HFFc6 (cell line): ENCODE results near the gene ZNF652. TPM values are rescaled to one million over a fixed set of nuclear protein-coding genes. Genes with fewer than 3 reads are reported as not detected.
"Not testable (repeated sequence)": the region's sequence is repeated elsewhere in the genome, so short reads cannot be mapped to it uniquely, and the experiment has no call there.

Source experiments
- DNase-seq: peaks from one replicate; pipeline ENCODE4 v3.0.0-alpha.2; 2018
- H3K27ac Mint-ChIP-seq: 2 replicates; pipeline ENCODE4 v1.8.0; 2020; ENCODE audit warnings: mild to moderate bottlenecking, mixed read lengths
- H3K27me3 Mint-ChIP-seq: 2 replicates; pipeline ENCODE4 v1.8.0; 2021; ENCODE audit warnings: mild to moderate bottlenecking, moderate library complexity, mixed read lengths; ENCODE audit not compliant: insufficient read depth
- H3K36me3 Mint-ChIP-seq: 2 replicates; pipeline ENCODE4 v1.8.0; 2021; ENCODE audit warnings: low read depth, mixed read lengths
- H3K4me1 Mint-ChIP-seq: 2 replicates; pipeline ENCODE4 v1.8.0; 2020; ENCODE audit warnings: low read depth, mixed read lengths
- H3K4me3 Mint-ChIP-seq: 2 replicates; pipeline ENCODE4 v1.8.0; 2020; ENCODE audit warnings: mild to moderate bottlenecking, moderate library complexity, mixed read lengths
- H3K9me3 Mint-ChIP-seq: 2 replicates; pipeline ENCODE4 v1.8.0; 2020; ENCODE audit warnings: mild to moderate bottlenecking, mixed read lengths
- total RNA-seq, 6 experiments: library from RNA; stranded (reverse); fragmentation: NEBNext Ultra II Directional; extraction: Animal tissue kit (Norgen Biotek cat#: 25700); gene quantifications; 2 replicates in 1 of 6; 3 replicates in 5 of 6; pipeline ENCODE4 v1.2.3, GENCODE V29; 2021
- TF ChIP-seq, protein P1 (sequence below): fragments of 200-600 bp; sonication (generic); IDR thresholded peaks from 2 replicates; pipeline ENCODE4 v1.5.0; 2021; ENCODE audit warnings: antibody characterized with exemption, mild to moderate bottlenecking

The ZNF652 gene
- total RNA-seq, 6 experiments from 2014 or later: 12.0 to 15.5 (median 12.7) TPM

DNA sequence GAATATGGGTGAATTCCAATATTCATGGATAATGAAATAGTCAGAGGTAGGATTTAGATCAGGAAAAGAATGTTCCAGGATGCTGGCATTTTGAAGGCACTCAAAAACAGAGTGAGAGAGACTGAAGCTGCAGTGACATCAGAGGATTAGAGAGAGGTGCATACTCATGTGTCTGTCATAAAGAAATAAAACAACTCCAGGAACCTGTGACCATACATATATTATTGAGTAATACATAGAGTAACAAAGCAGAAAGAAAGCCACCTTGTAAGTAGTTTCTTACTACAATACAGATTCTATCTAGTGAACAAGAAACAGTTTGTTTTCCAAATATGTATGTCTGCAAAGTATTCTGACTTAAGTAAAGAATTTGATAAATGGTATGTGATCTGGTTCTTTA, 69.1 kb downstream of the ZNF652 start:
- Mint-ChIP-seq H3K9me3 (no peaks in the 10 kb centered on the region), H3K27me3 (peaks cover 4% of the 10 kb centered on the region), H3K4me3 (no peak overlapping the region), H3K4me1 (0 out of 2 replicates have a peak, but pooled peaks cover 6% of the 10 kb centered on the region), H3K27ac (no peak overlapping the region), H3K36me3 (peaks cover under 1% of the 10 kb centered on the region; the same call in 1 of the 2 replicates)
- DNase-seq: no peak
- TF ChIP-seq, protein P1, sequence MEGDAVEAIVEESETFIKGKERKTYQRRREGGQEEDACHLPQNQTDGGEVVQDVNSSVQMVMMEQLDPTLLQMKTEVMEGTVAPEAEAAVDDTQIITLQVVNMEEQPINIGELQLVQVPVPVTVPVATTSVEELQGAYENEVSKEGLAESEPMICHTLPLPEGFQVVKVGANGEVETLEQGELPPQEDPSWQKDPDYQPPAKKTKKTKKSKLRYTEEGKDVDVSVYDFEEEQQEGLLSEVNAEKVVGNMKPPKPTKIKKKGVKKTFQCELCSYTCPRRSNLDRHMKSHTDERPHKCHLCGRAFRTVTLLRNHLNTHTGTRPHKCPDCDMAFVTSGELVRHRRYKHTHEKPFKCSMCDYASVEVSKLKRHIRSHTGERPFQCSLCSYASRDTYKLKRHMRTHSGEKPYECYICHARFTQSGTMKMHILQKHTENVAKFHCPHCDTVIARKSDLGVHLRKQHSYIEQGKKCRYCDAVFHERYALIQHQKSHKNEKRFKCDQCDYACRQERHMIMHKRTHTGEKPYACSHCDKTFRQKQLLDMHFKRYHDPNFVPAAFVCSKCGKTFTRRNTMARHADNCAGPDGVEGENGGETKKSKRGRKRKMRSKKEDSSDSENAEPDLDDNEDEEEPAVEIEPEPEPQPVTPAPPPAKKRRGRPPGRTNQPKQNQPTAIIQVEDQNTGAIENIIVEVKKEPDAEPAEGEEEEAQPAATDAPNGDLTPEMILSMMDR: no peak

DNA sequence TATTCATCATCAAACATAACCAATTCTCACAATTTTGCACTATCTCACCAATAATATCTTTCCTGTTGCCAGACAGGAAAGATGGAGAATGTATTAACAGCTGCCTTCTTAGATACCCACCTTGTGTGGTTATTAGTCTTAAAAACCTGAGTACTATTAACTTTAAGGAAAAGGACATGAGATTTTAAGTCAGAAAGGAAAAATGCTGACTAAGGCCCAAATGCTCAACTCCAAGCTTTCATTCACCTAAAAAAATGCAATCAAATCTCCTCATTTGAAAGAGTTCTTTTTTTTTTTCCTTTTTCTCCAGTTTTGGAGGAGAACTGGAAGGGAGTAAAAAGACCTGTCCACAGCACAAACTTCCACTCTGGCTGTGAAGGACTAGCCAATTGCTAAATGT, 70.1 kb downstream of the ZNF652 start:
- H3K27me3 Mint-ChIP-seq: peaks cover 4% of the 10 kb centered on the region
- H3K27ac Mint-ChIP-seq: no peak overlapping the region
- H3K36me3 Mint-ChIP-seq: no peaks in the 10 kb centered on the region
- H3K9me3 Mint-ChIP-seq: no peaks in the 10 kb centered on the region
- no peak for DNase-seq
- TF ChIP-seq, protein P1: no peak
- 0 out of 2 replicates have a peak, but pooled peaks cover 6% of the 10 kb centered on the region for H3K4me1 Mint-ChIP-seq
- H3K4me3 Mint-ChIP-seq: no peak overlapping the region

DNA sequence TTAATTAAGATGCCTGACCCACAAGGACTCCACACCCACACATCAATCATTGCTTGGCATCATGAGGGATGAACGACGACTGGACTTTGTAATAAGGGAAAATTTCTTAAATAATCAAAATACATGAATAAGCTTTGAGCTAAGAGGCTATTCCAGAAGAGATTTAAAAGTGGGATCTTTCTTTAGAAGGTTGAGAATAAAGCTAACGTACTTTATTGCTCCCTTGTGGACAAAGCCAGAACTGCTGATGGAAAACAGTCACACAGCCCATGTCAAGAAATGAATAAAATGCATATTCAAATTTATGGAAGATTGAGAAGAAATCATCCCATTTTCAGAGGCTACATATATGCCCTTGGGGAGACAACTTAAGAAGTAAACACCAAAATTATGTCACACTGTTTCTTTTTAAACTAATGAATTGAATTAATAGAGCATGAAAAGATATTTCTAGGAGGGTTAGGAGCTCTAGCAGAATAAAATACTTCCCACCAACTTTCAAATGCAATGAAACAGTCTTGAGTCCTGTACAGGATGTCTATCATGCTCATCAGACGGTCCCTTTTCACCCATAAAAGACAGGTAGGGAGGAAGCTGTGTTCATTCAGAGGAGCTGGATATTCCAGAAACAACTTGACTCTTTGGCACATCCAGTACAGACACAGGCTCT, 71.2 kb downstream of the ZNF652 start:
- no peak overlapping the region for H3K27ac Mint-ChIP-seq
- DNase-seq: peak; percentile 33
- 0 out of 2 replicates have a peak, but pooled peaks cover 6% of the 10 kb centered on the region for H3K4me1 Mint-ChIP-seq
- H3K36me3 Mint-ChIP-seq: no peaks in the 10 kb centered on the region
- no peaks in the 10 kb centered on the region for H3K9me3 Mint-ChIP-seq
- no peak overlapping the region for H3K4me3 Mint-ChIP-seq
- TF ChIP-seq, protein P1: peak; percentile 84
- H3K27me3 Mint-ChIP-seq: peaks cover 4% of the 10 kb centered on the region

- Mint-ChIP-seq H3K36me3 (no peaks in the 10 kb centered on the region), H3K4me1 (no peaks in the 10 kb centered on the region), H3K9me3 (no peaks in the 10 kb centered on the region), H3K27me3 (peaks cover 4% of the 10 kb centered on the region), H3K4me3 (no peak overlapping the region), H3K27ac (no peak overlapping the region)
- TF ChIP-seq, protein P1: no peak
- no peak for DNase-seq
Observed at GRCh38 chr17:49288388-49288787, 73.7 kb downstream of the ZNF652 start.

GRCh38 chr17:49287481-49287880, 74.6 kb downstream of the ZNF652 start:
- no peak overlapping the region for H3K27ac Mint-ChIP-seq
- H3K4me1 Mint-ChIP-seq: no peaks in the 10 kb centered on the region
- no peak for DNase-seq
- H3K4me3 Mint-ChIP-seq: no peak overlapping the region
- H3K9me3 Mint-ChIP-seq: no peaks in the 10 kb centered on the region
- peaks cover 4% of the 10 kb centered on the region for H3K27me3 Mint-ChIP-seq
- TF ChIP-seq, protein P1: no peak
- H3K36me3 Mint-ChIP-seq: no peaks in the 10 kb centered on the region

DNA sequence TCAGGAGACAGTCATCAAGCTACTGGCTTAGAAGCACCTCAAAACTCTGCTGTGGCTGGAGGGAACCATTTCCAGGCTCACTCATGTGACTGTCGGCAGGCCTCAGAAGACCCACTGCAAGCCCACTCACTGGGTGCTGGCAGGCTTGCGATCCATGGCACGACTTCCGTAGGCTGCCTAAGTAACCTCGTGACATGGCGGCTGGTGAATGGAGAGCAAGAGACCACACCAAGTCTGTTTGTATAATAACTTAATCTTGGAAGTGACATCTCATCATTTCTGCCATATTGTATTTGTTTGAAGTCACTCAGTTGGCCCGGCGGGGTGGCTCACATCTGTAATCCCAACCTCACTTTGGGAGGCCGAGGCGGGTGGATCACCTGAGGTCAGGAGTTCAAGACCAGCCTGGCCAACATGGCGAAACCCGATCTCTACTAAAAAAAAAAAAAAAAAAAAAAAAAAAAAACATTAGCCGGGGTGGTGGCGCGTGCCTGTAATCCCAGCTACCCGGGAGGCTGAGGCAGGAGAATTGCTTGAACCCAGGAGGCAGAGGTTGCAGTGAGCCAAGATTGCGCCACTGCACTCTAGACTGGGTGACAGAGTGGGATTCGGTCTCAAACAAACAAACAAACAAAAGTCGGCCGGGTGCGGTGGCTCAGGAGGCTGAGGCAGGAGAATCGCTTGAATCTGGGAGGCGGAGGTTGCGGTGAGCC, 75.6 kb downstream of the ZNF652 start:
- not testable (repeated sequence) for H3K36me3 Mint-ChIP-seq, H3K27ac Mint-ChIP-seq, DNase-seq, H3K9me3 Mint-ChIP-seq, H3K4me1 Mint-ChIP-seq, H3K4me3 Mint-ChIP-seq, H3K27me3 Mint-ChIP-seq
